MG63 (cell line): ENCODE results near the gene VPS13D. TPM values are rescaled to one million over a fixed set of nuclear protein-coding genes. Genes with fewer than 3 reads are reported as not detected.

Experiments
- DNase-seq: peaks from one replicate; pipeline ENCODE4 v3.0.0-alpha.2; 2020
- H3K27me3 ChIP-seq: fragments of 250-450 bp; sonication (Bioruptor Pico); 2 replicates; pipeline ENCODE4 v1.5.1; 2020; ENCODE audit warnings: mild to moderate bottlenecking, moderate library complexity
- H3K36me3 ChIP-seq: fragments of 250-450 bp; sonication (Bioruptor Pico); 2 replicates; pipeline ENCODE4 v1.5.1; 2020; ENCODE audit warnings: mild to moderate bottlenecking, moderate library complexity
- H3K4me3 ChIP-seq: fragments of 250-450 bp; sonication (Bioruptor Pico); 2 replicates; pipeline ENCODE4 v1.5.1; 2020; ENCODE audit warnings: mild to moderate bottlenecking, moderate library complexity
- H3K9me3 ChIP-seq: fragments of 250-450 bp; sonication (Bioruptor Pico); 2 replicates; pipeline ENCODE4 v1.5.1; 2020; ENCODE audit warnings: mild to moderate bottlenecking, moderate library complexity
- total RNA-seq: library from RNA; depleted of rRNA; stranded (reverse); fragments of >200 nt; shearing (Covaris generic); gene quantifications from 2 replicates; pipeline ENCODE4 v1.2.3, GENCODE V29; 2014; ENCODE audit warnings: low replicate concordance

Gene VPS13D
- total RNA-seq, 1 experiment from 2014 or later = 12.1 TPM

DNA sequence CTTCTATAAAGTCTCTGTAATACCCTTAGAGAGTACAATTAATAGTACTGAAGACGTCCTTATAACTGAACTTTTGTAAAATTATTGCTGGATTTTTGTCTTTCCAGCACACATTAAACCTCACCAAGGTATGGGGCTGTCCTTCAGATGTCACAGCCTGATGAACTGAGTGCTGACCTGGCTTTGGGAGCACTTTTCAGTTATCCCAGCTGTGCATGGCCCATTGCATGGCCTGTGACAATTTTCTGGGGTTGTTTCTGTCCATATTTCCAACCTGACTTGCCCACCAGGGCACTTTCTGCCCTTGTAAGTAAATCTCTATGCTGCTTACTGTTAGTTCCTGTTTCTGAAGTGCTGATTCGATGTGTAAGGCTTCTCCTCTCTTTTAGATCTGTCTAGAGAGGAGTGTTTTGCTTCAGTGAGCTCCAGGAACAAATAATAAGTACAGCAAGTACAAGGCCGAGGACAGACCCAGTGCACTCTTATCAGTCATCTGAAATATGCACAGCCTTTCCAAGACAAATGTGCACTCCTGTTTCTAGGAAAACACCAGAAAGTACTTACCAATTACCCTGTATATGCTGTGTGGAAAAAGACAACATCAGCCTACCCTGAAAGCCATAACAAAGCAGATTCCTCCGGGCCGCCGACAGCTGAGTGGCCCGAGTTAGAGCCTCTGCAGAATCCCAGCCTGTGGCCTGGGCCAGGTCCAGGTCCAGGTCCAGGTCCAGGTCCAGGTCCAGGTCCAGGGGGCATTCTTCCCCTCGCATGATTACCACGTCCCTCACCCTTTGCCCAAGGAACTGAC, 266.5 kb downstream of the VPS13D start:
- no peaks in the 10 kb centered on the region for H3K9me3 ChIP-seq
- no peaks in the 10 kb centered on the region for H3K27me3 ChIP-seq
- no peak overlapping the region for H3K4me3 ChIP-seq
- peaks cover 23% of the 10 kb centered on the region for H3K36me3 ChIP-seq
- no peak for DNase-seq

DNA sequence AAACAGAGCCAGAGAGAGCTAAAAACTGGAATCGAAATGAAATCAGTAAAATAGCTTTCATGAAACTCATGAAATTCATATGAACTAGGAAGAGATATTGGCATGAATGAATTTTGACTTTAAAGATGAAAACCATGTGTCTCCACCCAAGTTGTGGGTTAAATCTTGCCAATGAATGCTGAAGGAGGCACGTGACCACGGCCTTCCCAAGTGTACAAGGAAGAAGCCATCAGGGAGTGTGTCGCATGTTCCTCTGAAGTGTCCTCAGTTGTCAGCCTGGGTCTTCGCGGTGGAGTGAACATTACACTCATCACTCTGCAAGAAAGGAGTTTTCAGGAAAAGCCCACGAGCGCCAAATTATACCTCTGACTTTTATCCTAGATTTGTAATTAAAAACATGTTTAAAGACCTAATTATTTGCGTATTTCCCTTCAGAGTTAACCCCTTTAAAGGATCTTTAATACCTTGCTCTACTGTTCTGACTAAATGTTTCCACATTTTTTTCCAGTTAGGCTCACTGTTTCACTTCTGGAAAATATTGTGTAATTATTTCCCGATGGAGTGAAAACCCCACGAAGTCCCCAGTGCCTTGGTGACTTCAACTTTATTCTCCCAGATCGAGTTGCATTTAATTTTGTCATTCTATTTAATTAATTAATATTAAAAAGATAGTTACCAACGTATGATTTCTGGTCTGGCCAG, 269.9 kb downstream of the VPS13D start:
- H3K9me3 ChIP-seq = no peaks in the 10 kb centered on the region
- H3K27me3 ChIP-seq = no peaks in the 10 kb centered on the region
- no peak for DNase-seq
- peaks cover 19% of the 10 kb centered on the region for H3K36me3 ChIP-seq
- no peak overlapping the region for H3K4me3 ChIP-seq

DNA sequence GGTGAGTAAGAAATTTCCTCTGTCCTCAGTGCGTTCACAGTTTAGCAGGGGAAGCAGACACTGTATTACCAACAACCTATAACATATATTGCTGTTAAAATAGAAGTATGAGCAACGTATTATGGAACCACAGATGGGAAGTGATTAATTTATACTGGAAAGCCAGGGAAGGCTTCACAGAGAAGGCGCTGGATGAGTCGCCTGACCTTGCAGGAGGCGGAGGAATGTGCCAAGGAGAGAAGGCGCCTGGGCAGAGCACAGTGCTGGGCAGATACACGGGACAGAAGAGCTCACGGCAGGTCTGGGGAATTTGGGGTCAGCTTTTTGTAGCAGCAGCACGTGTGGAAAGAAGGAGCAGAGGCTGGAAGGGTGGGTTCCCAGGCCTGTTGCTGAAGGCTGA, 271.8 kb downstream of the VPS13D start:
- Histone ChIP-seq H3K36me3 (peaks cover 21% of the 10 kb centered on the region), H3K27me3 (no peaks in the 10 kb centered on the region), H3K9me3 (no peaks in the 10 kb centered on the region), H3K4me3 (no peak overlapping the region)
- peak; percentile 83 for DNase-seq

DNA sequence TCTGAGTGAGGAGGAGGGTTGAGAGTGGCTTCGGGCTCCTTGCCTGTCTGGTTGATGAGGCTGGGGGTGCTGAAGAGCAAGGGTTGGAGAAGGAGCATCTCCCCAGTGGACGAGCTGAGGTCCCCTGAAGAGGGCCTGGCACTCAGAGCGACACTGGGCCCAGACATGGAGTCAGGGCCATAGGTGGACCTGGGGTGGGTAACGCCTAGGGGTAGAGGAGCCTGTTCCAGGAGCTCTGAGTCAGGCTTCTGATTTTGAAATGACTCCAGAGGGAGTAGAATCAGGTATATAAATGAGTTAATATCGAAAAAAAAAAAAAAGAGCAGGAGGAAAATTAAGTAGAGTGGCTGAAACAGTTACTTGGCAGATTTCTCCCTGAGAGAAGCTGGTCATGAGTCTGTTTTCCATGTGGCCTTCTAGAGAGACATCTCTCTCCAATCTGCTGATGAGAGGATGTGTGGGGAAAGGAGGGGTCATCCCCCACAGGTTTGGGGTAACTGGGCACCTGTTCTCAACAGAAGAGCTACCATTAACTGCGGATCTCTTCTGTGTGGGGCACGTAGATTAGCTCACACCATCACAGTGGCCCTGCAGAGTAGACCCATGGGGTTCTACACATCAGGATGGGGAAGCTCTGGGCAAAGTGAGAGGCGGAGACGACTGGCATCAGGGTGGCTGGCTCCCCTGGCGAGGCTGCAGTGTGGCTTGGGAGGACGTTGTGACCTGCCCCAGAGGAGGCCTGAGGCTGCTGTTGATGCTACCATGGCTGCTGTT, 272.7 kb downstream of the VPS13D start:
- H3K9me3 ChIP-seq = no peaks in the 10 kb centered on the region
- DNase-seq = no peak
- H3K4me3 ChIP-seq = no peak overlapping the region
- peaks cover 21% of the 10 kb centered on the region for H3K36me3 ChIP-seq
- H3K27me3 ChIP-seq = no peaks in the 10 kb centered on the region

DNA sequence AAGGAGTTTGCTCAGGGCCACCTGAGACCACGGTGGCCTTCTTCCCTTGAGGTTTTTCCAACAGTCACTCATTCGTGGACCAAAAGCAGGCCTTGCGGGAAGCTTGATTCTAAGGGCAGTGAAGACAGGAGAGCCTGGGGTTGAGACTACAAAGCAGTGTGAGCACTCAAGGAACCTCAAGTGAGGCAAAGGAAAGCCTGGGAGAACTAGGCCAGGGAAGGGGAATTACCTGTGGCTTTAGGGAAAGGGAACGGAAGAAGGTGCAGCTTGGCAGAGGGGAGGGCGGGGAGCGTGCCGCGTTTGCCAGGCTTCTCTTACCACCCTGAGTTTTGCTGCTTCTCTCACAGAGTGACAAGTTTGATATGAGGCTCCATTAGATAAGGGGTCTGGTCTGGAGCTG, 273.9 kb downstream of the VPS13D start:
- Histone ChIP-seq H3K9me3 (no peaks in the 10 kb centered on the region), H3K36me3 (peaks cover 15% of the 10 kb centered on the region), H3K4me3 (no peak overlapping the region), H3K27me3 (no peaks in the 10 kb centered on the region)
- no peak for DNase-seq

DNA sequence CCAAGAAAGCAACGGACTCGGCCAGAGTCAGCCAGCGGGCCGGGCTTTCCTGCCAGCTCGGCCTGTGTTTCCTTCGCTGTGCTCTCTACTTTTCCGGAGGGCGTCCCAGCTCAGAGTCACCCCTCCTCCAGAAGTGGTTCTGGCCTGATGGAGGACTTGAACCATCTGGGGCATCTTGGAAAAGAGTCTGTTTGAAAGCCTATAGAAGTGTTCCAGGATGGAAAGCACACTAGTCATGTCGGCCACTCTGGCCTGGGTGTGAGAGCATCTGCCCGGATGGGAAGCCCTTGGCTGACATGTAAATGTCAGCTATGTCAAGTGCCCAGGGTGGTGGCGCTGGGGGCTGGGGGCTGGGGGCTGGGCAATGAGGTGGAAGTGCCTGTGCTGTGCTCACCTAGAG, 274.8 kb downstream of the VPS13D start:
- Histone ChIP-seq H3K4me3 (no peak overlapping the region), H3K36me3 (peaks cover 14% of the 10 kb centered on the region), H3K9me3 (no peaks in the 10 kb centered on the region), H3K27me3 (no peaks in the 10 kb centered on the region)
- no peak for DNase-seq

DNA sequence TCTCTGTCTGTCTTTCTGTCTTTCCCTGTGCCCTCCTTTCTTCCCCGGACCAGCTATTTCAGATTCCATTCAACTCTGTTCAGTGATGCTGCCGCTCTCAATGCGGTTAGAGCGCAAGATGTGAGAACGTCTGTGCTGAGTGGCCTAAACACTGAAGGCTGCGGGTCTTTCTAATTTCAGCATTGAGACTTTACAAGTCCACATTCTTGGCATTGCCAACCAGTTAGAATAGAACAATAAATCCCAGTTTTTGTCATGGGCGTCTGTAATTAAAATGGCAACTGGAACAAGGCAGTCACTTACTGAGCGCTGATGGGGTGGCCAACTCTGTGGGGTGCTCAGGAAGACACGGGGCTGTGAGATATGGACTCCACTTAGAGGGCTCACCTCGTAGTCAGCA, 275.4 kb downstream of the VPS13D start:
- Histone ChIP-seq H3K36me3 (peaks cover 8% of the 10 kb centered on the region), H3K4me3 (no peak overlapping the region), H3K27me3 (no peaks in the 10 kb centered on the region), H3K9me3 (no peaks in the 10 kb centered on the region)
- no peak for DNase-seq

DNA sequence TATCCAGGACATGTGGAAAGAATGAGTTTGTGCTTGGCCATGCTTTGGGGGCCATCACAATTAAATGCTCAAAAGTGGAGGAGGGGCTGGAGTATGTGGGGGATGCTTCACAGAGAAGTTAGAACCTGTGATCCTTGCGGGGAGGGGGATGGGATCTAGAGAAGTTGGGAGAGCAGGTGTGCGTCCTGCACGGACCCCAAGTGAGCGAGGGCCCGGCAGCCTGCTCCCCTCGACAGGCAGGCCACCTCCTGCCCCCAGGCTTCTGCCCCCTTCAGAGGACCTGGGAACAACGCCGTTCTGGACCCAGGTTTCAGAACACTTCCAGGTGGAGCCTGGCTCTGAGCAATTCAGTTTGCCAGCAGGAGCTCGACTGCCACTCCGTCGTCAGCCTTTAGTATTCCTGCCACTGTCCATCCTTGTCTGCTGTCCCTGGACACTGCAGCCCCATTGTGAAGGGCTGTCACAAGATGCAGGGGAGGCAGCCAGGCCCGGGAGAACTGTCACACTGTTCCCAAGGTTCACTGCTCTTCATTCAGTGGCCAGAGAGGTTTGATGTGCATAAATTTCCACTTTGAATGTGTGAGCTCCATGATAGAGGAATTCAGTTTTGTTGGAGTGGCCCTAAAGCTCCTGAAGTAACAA, 275.9 kb downstream of the VPS13D start:
- Histone ChIP-seq H3K4me3 (no peak overlapping the region), H3K9me3 (no peaks in the 10 kb centered on the region), H3K27me3 (no peaks in the 10 kb centered on the region), H3K36me3 (peaks cover 11% of the 10 kb centered on the region)
- no peak for DNase-seq

DNA sequence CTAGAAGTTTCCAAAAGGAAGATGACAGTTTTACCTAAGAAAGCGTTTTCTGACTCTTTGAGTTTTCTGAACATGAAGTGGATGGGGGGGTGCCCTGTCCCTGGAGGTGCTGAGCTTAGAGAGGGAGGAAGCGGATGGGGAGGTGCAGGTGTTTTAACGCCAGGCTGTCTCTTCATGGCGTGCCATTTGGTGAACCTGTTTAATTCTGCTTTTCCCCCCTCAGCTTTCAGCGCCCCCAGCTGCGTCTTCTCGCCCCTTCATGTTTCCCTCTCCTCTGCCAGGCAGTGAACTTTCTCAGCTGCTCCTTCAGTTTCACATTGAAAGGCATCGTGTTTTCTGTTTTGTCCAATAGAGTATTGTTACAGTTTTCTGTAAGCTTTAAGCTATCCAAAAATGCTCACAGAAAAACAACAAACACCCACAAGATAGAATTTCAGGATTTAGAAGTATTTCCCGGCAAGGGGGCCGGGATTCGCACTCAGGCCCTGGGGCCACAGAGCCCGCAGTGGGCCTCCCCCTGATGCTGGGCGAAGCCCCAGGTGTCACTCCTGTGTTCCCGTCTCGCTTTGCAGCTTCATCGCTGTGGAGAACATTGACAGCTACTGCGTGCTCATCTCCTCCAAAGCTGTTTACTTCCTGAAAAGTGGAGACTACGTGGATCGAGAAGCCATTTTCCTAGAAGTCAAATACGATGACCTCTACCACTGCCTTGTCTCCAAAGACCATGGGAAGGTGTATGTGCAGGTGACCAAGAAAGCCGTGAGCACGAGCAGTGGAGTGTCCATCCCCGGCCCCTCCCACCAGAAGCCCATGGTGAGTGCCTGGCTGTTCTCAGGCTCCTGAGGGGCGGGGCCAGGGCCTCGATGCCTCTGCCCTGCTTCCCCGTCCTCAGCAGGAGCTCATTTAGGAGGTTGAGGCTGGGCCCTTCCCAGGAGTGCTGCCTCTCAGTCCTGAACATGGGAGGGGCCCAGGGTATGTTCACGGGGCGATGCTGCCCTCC, 276.8 kb downstream of the VPS13D start:
- Histone ChIP-seq H3K9me3 (no peaks in the 10 kb centered on the region), H3K27me3 (no peaks in the 10 kb centered on the region), H3K4me3 (no peak overlapping the region), H3K36me3 (peaks cover 14% of the 10 kb centered on the region)
- no peak for DNase-seq

DNA sequence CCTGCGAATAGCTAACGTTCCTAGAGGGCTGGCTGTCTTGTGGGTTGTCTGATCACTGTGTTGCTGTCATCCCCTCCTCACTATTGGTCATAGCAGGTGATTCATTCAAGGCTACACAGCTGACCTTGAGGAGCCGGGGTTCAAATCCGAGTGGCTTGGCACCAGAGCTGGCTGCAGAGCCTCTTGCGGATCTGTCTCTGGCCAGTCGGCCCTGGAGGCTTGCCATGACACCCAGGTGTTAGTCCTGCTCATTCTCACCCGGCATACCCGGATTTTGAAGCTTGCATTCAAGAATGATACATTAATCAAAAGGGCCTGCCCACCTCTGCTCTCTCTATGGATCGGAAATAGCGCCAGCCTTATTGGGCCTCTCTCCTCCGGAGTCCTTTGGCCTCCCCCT, 277.8 kb downstream of the VPS13D start:
- Histone ChIP-seq H3K9me3 (no peaks in the 10 kb centered on the region), H3K36me3 (peaks cover 20% of the 10 kb centered on the region), H3K27me3 (no peaks in the 10 kb centered on the region), H3K4me3 (no peak overlapping the region)
- no peak for DNase-seq

DNA sequence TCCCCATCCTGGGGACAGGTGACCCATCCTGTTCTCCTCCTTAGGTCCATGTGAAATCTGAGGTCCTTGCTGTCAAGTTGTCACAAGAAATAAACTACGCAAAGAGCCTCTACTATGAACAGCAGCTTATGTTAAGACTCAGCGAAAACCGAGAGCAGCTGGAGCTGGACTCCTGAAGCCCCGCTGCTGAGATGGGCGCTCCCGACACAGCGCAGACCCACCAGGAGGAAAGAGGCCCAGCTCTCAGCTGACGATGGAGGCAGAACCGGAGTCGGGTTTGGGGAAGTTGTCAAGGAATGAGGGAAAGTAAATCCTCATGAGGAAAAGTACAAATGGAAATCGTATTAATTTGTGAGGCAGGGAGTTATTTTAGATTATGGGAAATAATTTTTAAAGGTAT, 279.0 kb downstream of the VPS13D start:
- Histone ChIP-seq H3K27me3 (no peaks in the 10 kb centered on the region), H3K9me3 (no peaks in the 10 kb centered on the region), H3K36me3 (peaks cover 20% of the 10 kb centered on the region), H3K4me3 (no peak overlapping the region)
- DNase-seq = no peak

DNA sequence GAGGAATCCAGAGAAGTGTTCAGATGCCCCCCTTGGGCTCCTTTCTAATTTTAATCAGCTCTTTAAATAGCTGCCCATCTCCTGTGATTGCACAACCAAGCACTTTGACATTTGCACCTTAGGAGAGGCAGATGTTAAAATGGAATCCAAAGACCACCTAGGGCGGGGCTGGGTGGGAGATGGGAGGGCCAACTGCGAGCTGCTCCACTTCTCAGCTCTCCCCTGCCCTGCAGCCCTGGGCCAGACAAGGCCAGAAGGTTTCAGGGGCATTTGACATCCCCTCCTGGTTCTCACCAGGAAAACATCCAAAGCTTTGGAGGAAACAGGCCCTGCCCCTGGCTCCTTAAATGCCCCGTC, 281.3 kb downstream of the VPS13D start:
- DNase-seq = no peak
- peaks cover 20% of the 10 kb centered on the region for H3K36me3 ChIP-seq
- H3K4me3 ChIP-seq = no peak overlapping the region
- no peaks in the 10 kb centered on the region for H3K9me3 ChIP-seq
- no peaks in the 10 kb centered on the region for H3K27me3 ChIP-seq

DNA sequence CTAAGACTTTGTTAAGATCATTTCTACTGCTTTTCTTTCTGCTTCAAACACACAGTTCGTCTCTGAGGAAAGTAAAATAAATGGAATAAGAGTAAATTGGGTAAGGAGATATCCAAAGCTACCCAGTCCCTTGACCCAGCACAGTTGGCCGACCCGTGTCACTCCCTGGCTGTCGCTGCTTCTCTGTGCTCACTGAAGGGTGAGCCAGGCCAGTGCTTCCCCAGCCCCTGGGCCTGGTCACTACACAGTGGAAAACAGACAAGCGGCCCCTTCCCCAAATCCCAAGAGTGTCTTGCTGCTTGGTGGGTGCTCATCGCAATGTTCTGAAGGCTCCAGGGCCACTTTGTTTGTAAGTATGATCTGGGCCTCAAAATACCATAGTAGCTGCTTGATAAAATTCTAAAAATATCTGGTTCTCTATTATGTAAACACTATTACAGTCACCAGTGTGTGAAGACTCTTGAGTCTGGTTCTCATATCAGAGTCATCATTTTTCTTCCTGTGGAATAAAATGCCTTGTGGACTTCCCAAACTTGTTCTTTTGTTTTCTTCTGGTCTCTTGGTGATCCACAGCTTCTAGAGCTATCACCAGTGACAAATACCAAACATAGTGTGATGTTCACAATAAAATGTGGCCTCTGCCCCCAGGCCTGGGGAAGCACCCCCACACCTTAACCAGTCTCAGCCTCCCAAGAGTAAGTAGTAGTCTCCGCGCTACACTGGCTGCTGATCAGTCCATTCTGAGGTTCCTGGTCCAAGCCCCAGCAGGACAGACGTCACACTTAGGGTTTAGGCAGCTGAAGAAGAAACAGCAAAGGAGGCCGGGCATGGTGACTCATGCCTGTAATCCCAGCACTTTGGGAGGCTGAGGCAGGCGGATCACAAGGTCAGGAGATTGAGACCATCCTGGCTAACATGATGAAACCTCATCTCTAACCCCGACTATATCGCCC, 282.0 kb downstream of the VPS13D start:
- DNase-seq = no peak
- no peaks in the 10 kb centered on the region for H3K27me3 ChIP-seq
- no peaks in the 10 kb centered on the region for H3K9me3 ChIP-seq
- H3K4me3 ChIP-seq = no peak overlapping the region
- peaks cover 17% of the 10 kb centered on the region for H3K36me3 ChIP-seq

DNA sequence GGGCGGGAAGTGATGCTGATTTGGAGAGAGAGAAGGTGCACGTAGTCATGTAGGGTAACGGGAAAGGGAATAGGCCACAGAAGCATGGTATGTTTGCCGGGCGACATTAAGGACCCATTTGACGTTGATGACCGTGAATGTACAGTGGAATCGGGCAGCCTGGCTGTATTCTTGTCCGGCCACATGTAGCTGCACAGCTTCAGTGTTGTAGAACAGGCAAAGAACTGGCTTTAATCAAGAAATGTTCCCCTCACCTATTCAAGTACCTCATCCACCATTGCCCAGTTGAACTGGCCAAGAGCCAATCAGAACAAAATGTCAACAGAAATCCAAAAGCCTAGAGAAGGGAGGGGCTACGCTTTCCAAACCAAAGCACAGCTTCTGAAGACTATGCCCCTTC, 283.4 kb downstream of the VPS13D start:
- H3K27me3 ChIP-seq = no peaks in the 10 kb centered on the region
- no peaks in the 10 kb centered on the region for H3K9me3 ChIP-seq
- DNase-seq = no peak
- H3K36me3 ChIP-seq = peaks cover 14% of the 10 kb centered on the region
- H3K4me3 ChIP-seq = no peak overlapping the region

DNA sequence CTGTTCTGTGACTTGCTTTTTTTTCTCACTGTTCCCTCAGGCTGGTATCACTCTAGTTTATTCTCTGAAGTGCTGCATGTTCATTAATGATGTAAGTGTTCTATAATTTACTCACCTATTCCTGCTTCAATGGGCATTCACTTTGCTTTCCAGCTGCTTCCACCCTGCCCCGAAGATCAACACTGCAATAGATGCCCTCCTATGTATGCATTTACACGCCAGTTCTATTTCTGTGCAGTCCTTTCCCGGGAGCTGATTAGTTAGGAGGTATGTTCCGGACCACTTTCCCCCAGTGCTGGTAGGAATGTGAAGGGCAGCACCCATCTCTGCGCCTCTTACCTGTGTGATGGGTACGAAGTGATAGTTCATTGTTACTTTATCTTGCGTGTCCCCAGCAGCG, 284.8 kb downstream of the VPS13D start:
- Histone ChIP-seq H3K4me3 (no peak overlapping the region), H3K27me3 (no peaks in the 10 kb centered on the region), H3K36me3 (peaks cover 14% of the 10 kb centered on the region), H3K9me3 (no peaks in the 10 kb centered on the region)
- DNase-seq = no peak
